ENCODE data around the gene SLC38A1.
"Not testable (repeated sequence)": the region's sequence is repeated elsewhere in the genome, so short reads cannot be mapped to it uniquely, and the experiment has no call there.

Gene SLC38A1

DNA sequence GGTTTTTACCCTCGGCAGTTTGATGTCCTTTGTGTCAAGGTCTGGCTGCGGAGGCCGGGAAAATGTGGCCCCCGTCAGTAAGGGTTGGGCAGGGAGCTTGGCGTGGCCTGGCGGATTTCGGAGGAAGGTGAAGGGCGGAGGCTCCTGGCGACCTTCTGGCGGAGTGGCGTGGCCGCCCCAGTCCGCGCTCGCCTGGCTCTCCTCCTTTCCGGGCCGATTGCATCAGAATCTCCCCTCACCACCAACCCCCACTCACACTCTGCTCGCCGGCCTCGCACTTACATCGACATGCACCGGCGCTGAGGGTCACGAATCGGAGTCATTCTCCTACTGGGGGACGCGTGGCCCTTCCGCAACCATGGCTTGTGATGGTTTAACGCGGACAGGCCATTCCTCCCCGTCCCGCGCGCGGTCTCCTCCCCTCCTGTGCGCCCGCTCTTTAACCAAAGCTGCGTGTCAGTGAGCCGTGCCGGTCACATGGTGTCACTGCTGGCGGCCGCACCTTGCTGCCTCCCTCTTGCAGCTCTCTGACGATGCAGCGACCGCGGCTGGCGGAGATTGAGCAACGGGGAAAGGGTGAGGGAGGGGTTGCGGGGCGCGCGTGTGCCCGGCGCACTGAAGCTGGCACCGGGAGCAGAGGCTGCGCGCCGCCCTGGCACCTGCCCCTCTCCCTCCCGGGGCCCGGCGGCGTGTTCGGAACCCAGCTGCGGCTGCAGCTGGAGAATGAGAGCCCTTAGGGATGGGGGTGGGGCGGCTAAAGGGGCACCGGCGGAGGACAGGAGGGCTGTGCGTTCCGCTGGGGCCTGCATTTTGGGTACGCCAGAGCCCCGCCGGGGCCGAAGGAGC lies at the start of gene SLC38A1:
Gene SLC38A1 (minus strand): TSS at position 461 of the 846 bp plus-strand sequence. CDS start 29,243 bp downstream, outside the sequence.
- peak; percentile 74 for DNase-seq

DNA sequence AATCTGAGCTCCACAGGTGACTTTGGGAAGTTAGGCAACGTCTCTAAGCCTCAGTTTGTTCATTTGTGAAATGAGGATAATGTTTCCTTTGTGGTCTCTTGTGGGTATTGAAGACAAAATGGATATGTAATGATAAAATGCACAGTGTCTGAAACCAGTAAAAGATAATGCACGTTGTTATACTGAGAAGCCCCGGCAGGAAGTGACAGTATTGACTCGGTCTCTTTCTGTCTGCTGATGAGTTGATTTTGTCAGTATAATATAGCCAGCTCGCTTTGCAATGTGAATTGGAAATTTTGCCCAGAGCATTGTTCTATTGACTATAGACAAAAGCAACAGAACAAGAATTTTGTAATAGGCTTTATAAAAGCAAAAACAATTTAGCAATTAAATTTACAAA lies 49.2 kb upstream of the SLC38A1 start:
- no peak for DNase-seq

DNA sequence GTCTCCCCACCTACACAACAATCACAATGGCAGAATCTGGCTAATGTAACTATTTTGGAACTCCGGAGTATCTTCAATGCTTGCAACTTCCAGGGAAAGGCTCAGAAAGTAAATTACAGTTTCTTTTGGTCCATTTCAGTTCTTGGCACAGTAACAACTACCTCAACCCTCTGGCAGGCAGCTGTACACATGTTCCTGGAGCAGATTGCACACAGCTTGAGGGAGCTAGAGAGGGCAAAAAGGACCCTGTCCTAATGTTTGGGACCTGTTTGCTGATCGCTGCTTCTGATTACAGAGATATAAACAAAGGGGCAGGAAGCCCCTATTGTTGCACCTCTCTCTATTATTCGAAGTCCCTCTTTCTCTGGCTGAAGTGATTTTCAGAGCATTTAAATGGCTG lies 35.2 kb upstream of the SLC38A1 start:
- no peak for DNase-seq

DNA sequence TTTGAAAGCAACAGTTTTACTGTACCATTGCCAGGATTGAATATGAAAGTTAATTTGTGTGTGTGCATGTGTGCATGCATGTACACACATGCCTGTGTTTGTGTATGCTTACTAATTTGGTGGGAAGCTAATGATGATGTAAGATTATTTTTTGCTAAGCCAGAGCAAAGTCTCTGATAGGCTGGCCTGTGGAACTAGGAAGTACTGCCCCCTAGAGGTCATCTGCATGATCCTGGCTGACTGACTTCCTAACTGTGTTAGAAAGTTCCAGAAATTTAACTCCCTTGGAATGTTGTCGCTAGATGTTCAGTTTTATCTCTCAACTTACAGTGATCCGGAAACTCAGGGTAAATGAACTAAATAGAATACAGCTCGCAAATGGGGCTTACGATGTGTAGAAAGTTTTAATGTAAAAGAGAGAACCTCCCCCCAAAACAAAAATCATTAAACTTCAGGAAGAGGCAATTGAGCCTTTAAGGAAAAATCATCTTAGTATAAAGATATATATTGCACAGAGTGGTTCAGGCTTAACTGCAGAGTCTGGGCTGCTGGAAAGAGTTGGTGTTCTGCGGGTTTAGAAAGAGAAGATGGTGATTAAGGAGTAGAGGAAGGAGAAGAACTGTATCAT lies 34.3 kb upstream of the SLC38A1 start:
- no peak for DNase-seq

DNA sequence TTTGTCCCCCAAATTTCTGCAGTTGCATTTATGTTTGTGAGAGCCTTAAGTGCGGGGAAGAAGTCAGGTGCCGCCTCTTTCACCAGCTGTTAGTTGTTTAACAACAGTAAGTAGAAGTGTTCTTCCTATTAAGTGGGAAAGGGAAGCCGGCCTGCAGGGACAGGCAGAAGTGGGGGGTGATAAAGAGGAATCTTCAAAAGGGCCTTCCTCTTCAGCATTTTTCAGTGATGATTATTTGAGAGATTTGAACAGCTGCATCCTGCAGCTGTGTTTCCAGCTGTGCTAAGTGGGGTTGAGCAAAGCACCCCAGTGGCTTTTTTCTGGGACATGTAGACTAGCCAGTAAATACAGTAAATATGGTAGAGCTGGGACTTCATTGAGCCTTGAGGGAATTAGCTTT lies 32.1 kb upstream of the SLC38A1 start:
- peak; percentile 18 for DNase-seq

DNA sequence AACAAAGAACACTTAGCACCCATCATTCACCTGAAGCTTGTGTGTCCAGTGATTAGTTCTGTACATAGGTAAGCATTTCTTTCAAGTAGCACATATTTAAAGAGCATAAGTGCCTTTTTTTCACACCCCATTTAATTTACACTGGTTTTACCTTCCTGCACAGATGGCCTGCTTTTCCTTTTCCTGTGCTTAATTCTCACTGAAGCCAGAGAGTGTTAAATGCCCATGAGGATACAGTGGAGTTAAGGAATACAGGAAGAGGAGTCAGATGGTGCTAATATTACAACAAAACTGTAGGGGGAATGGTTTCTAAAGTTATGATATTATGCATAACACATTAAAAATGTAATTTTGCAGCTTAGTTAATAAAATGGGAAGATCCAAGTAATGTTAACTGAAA lies 31.0 kb upstream of the SLC38A1 start:
- DNase-seq = no peak

DNA sequence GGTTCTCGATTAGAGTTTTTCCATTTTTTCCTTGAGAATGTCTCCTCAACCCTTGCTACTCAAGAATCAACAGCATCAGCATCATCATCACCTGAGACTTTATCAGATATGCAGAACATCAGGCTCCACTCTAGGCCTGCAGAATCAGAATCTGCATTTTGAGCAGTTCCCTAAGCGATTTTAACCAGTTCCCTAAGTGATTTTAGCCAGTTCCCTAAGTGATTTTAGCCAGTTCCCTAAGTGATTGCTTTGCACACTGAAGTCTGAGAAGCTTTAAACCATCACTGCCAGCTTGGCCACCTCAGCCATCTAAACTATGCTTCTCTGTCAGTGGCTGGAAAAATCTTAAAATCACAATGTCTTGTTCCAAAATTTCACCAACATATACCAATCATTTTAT lies 29.4 kb upstream of the SLC38A1 start:
- DNase-seq = no peak

DNA sequence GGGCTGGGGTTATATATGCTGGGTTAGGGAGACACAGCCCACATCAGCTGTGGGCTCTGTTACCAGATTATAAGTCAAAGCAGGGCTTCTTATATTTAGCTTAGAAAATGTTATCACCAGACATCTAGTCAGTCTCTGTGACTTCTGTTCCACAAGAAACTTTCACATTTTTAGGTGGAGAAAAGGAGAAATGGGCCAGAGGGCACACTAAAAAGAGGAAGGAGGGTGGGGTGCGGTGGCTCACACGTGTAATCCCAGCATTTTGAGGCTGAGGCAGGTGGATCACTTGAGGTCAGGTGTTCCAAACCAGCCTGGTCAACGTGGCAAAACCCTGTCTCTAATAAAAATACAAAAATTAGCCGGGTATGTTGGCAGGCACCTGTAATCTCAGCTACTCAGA lies 28.0 kb upstream of the SLC38A1 start:
- DNase-seq = no peak

DNA sequence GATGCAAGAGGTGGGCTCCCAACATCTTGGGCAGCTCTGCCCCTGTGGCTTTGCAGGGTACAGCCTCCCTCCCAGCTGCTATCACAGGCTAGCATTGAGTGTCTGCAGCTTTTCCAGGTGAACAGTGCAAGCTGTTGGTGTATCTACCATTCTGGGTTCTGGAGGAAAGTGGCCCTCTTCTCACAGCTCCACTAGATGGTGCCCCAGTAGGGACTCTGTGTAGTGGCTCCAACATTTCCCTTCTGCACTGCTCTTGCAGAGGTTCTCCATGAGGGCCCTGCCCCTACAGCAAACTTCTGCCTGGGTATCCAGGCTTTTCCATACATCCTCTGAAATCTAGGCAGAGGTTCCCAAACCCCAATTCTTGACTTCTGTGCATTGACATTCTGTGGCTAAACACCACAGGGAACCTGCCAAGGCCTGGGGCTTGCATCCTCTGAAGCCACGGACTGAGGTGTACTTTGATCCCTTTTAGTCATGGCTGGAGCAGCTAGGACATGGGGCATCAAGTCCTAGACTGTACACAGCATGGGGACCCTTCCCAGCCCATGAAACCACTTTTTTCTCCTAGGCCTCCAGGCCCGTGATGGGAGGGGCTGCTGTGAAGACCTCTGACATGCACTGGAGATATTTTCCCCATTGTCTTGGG lies 24.0 kb upstream of the SLC38A1 start:
- no peak for DNase-seq

DNA sequence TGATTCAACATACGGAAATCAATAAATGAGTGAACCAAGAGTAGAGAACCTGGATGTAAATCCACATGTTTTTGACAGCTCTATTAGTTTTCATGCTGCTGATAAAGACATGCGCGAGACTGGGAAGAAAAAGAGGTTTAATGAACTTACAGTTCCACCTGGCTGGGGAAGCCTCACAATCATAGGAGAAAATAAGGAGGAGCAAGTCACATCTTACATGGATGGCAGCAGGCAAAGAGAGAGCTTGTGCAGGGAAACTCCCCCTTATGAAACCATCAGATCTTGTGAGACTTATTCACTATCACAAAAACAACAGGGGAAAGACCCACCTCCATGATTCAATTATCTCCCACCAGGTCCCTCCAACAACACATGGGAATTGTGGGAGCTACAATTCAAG lies 23.1 kb upstream of the SLC38A1 start:
- not testable (repeated sequence) for DNase-seq

DNA sequence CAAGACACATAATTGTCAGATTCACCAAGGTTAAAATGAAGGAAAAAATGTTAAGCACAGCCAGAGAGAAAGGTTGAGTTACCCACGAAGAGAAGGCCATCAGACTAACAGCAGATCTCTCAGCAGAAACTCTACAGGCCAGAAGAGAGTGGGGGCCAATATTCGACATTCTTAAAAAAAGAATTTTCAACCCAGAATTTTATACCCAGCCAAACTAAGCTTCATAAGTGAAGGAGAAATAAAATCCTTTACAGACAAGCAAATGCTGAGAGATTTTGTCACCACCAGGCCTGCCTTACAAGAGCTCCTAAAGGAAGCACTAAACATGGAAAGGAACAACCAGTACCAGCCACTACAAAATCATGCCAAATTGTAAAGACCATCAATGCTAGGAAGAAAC lies 16.3 kb upstream of the SLC38A1 start:
- DNase-seq = not testable (repeated sequence)

DNA sequence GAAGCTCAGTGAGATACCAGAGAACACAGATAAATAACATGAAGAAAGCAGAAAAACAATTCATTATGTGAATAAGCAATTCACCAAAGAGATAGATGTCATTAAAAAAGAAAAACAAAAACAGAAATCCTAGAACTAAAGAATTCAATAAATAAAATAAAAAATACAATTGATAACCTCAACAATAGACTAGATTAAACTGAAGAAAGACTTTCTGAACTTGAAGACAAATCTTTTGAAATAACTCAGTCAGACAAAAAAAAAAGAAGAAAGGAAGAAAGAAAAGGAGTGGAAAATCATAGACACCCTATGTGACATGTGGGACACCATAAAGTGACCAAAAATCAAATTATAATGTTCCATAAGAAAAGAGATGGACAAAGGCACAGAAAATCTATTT lies 14.0 kb upstream of the SLC38A1 start:
- no peak for DNase-seq

DNA sequence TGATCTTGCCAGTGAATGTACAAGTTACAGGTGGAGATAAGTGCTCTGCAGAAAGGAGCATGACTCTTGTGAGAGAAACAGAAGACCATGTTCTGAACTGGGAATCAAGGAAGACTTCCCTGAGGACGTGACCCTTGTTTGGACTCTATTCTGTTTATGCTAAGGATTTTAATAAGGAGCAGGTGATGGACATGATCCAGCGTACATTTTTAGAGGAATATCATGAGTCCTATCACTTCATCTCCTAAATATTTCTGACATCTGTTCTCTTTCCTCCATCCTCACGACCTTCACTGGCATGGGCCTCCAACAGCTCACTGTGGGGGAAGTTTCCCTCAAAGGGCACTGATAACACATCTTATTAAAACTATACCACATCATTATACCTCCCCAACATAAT lies 7.9 kb upstream of the SLC38A1 start:
- no peak for DNase-seq

DNA sequence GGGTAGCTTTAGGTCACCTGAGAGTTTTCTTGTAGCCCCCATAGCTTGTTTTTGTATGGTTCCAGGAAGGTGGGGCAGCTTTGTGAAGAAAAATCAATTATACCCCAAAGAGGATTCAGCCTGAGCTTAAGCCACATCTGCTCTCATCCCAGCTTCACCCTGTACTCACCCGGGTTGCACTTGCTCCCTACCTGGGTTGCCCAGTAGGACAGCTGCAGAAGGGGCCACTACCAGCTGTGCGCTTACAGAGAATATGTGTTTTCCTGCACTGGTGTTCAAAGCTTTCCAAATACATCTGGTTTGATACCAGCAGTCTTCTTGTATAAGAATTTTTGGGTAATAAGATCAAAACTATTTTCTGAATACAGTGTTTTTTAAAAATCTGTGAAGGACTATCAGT lies 3.0 kb upstream of the SLC38A1 start:
- no peak for DNase-seq

DNA sequence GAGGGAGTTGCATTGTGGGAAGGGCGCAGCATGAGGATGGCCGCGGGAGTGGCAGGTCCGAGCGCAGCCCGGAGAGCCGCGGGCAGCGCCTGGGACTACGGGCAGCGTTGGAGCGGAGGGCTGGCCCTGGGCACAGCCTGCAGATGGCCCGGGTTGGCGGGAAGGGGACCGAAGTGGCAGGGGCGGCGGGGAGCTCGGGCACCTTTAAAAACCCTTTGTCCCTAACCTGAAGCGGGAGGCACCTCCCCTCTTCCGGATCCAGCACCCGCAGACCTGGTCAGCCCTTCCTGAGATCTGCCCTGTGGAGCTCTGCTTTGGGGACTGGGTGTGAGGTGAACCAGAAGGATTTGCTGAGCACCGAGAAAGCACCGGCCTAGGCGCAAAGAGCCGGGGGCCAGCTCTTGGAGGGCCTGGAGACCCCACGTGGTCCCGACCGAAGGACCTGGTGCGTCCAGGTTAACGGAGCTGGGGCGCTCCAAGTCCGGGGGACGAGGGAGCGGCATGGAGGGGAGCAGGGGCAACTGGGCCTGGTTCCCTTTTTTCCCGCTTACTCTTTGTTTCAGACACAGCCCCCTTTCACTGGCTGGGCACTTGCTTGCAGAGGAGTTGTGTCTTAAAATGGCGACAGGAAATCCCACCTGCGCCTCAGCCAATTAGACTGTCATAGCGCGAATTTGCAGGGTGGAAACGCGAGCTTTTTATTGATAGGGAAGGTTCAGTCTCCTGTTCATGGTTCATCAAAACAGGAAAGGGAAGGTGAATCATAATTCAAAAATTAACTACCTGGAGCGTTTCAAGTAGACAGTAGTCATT lies 792 bp upstream of the SLC38A1 start:
- peak; percentile 47 for DNase-seq

DNA sequence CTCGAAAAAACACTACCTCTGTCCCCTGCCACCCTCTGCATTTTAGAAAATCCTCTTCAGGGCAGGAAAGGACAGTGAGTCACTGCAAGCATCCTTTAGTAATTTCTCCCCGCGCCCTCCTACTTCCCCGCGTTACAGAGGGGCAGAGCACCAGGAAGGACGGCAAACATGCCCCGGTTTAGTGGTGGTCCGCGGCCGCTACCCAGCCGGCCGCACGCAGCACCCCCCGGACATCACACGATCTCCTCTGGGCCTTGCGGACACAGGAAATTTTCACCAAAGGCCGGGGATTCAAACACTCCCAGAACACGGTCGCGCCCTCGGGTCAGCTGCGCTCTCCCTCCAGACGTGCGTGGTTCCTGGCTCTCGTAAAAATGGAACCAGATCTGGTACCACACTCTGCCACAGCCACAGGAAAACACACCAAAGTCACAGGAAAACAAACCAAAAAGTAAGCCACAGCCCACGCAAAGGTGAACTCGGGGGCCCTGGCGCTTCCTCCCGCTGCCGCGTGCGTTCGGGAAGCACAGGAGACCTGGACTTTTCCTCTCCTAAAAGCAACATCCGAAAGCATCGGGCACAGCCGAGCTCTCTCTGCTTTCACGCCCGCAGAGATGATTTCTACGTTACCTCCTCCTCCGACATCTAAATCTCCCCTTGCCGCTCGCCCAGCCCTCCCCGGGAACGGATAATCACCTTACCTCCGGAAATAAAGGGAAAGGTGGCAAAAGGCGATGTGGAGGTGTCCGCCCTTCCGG lies 839 bp downstream of the SLC38A1 start:
- no peak for DNase-seq

DNA sequence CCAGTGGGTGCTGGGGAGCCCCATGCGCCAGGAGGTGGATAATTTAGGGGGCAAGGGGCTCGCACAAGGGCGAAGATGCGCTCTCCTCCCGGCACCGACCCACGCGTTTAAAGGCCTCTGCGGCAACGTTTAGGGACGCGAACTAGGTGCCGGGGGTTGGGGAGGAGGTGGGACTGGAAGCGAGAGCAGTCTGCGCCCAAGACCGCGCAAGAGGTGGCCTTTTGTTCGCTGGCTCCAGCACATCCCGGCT lies 1.3 kb downstream of the SLC38A1 start:
- no peak for DNase-seq

DNA sequence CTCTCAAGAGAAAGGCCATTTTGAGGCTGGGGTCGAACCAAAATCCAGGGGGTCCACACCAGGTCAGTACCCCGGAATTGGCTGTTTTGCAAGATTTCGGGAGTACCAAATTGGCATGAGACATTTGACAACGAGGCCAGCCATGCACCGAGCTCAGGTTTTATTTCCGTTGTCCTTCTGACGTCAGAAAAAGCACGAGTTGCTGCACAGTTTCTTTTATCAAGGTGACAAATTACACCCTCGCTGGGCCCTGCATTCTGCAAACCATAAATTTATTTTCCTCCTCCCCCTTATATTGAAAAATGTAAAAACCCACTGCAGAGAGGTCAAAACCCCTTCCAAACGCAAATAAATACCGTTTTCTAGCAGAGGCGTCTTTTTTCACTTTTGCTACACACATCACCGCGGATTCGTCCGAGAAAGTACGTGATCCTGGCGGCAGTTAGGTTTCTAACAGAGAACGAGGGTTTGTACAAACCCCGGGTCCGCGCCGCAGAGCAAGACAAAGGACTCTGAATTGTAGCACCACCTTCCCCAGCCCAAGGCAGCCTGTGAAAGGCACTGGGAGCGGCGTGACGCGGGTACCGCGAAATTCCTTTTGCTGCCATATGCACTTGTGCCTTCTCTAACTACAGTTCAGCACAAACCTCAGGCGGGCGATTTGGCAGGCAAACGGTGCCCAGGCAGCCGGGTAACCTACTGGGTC lies 1.8 kb downstream of the SLC38A1 start:
- DNase-seq = peak; percentile 24

DNA sequence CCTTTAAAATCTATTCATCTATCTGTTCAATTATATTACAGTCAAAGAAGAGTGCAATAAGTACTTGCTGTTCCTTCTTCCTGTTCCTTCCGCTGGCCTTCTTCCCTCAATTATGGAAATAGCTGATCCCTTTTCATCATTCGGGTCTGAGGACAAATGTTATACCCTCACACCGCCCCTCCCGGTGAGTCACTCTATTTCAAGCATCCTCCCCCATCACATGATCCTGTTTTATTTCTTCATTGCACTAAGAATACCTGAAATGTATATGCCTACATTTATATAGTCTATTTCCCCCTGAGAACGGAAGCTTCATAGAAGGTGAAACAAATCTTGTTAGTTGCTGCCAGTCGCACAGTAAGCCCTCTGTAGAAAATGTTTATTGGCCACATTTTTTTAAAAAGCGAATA lies 2.5 kb downstream of the SLC38A1 start:
- DNase-seq = no peak

DNA sequence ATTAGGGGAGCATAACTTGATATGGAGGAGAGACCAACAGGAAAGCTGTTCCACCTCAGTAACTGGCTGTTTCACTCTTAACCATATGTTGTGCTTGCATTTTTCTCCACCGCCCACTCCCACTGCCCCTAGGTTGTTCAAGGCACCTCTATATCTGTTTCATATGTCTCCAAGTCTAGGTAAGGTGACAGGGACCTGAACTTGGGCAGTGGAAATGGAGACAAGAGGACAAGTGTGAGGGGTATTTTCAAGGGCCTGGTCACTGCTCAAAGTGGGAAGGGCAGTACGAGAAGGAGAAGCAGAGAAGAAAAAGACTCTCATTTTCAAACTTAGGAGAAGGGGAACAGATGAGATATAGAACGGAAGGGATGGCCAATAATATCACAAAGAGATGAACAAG lies 3.1 kb downstream of the SLC38A1 start:
- no peak for DNase-seq

DNA sequence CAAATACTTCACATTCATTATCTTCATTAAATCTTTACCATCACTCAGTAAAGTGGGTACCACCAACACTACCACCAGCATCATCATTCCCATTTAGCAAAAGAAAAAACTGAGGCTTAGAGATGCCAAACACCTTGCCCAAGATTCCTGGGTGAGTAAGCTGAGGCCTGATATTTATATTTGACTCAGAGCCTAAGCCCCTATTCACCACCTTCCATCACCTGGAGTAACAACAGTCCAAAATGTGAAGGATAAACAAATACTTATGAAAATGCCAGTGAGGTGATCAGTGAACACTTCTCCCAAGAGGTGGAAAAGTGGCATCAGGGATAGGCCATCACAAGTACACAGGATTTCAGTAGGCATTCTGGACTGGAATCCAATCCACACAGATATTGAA lies 3.7 kb downstream of the SLC38A1 start:
- no peak for DNase-seq

DNA sequence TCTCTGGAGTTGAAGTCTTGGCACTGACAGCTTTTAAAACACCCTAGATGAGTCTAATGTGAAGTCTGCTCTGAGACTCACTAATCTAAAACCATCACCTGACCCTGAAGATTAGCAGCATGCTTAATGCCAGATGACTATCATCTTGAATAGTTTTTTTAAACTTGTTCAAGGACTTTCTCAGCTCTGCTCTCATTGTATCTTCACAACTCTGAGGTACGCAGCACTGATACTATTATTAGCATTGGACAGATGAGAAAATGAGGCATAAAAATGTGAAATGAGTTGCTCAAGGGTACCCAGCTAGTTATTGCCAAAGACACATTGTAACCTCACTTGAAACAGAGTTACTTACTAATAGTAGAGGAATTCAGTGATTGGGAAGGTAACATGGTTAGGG lies 4.8 kb downstream of the SLC38A1 start:
- no peak for DNase-seq
